Epithelial cell of proximal tubule (primary cell): Measurements from ENCODE around the gene INTS11. TPM values are rescaled to one million over a fixed set of nuclear protein-coding genes. Genes with fewer than 3 reads are reported as not detected.

Source experiments
- DNase-seq: peaks from one replicate; pipeline ENCODE4 v3.0.0-alpha.2; 2011; ENCODE audit warnings: low read depth
- H3K4me3 ChIP-seq: 2 replicates; pipeline ENCODE4 v1.5.1; 2011; ENCODE audit warnings: low read depth, mild to moderate bottlenecking, low read length
- total RNA-seq: library from RNA; depleted of rRNA; stranded (reverse); fragments of >200 nt; gene quantifications from 2 replicates; pipeline ENCODE4 v1.2.3, GENCODE V29; 2015
- TF ChIP-seq, protein P1 (sequence below): conservative IDR thresholded peaks from 2 replicates; pipeline ENCODE4 v1.5.1; 2012; ENCODE audit warnings: low read depth, mild to moderate bottlenecking, low read length

INTS11 gene
- total RNA-seq, 1 donor from 2014 or later, result 58.7 TPM

DNA sequence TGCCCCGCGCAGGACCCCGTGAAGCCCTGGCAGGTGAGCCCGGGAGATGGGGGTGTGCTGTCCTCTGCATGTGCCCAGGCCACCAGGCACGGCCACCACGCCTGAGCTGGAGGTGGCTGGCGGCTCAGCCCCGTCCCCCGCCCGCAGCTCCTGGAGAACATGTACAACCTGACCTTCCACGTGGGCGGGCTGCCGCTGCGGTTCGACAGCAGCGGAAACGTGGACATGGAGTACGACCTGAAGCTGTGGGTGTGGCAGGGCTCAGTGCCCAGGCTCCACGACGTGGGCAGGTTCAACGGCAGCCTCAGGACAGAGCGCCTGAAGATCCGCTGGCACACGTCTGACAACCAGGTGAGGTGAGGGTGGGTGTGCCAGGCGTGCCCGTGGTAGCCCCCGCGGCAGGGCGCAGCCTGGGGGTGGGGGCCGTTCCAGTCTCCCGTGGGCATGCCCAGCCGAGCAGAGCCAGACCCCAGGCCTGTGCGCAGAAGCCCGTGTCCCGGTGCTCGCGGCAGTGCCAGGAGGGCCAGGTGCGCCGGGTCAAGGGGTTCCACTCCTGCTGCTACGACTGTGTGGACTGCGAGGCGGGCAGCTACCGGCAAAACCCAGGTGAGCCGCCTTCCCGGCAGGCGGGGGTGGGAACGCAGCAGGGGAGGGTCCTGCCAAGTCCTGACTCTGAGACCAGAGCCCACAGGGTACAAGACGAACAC lies 8.5 kb upstream of the INTS11 start:
- TF ChIP-seq, protein P1, sequence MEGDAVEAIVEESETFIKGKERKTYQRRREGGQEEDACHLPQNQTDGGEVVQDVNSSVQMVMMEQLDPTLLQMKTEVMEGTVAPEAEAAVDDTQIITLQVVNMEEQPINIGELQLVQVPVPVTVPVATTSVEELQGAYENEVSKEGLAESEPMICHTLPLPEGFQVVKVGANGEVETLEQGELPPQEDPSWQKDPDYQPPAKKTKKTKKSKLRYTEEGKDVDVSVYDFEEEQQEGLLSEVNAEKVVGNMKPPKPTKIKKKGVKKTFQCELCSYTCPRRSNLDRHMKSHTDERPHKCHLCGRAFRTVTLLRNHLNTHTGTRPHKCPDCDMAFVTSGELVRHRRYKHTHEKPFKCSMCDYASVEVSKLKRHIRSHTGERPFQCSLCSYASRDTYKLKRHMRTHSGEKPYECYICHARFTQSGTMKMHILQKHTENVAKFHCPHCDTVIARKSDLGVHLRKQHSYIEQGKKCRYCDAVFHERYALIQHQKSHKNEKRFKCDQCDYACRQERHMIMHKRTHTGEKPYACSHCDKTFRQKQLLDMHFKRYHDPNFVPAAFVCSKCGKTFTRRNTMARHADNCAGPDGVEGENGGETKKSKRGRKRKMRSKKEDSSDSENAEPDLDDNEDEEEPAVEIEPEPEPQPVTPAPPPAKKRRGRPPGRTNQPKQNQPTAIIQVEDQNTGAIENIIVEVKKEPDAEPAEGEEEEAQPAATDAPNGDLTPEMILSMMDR, result no peak
- DNase-seq, result no peak
- H3K4me3 ChIP-seq, result no peak overlapping the region

DNA sequence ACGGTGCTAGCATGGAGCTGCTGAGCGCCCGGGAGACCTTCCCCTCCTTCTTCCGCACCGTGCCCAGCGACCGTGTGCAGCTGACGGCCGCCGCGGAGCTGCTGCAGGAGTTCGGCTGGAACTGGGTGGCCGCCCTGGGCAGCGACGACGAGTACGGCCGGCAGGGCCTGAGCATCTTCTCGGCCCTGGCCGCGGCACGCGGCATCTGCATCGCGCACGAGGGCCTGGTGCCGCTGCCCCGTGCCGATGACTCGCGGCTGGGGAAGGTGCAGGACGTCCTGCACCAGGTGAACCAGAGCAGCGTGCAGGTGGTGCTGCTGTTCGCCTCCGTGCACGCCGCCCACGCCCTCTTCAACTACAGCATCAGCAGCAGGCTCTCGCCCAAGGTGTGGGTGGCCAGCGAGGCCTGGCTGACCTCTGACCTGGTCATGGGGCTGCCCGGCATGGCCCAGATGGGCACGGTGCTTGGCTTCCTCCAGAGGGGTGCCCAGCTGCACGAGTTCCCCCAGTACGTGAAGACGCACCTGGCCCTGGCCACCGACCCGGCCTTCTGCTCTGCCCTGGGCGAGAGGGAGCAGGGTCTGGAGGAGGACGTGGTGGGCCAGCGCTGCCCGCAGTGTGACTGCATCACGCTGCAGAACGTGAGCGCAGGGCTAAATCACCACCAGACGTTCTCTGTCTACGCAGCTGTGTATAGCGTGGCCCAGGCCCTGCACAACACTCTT lies 7.7 kb upstream of the INTS11 start:
- DNase-seq, result no peak
- H3K4me3 ChIP-seq, result no peak overlapping the region
- TF ChIP-seq, protein P1, result no peak

DNA sequence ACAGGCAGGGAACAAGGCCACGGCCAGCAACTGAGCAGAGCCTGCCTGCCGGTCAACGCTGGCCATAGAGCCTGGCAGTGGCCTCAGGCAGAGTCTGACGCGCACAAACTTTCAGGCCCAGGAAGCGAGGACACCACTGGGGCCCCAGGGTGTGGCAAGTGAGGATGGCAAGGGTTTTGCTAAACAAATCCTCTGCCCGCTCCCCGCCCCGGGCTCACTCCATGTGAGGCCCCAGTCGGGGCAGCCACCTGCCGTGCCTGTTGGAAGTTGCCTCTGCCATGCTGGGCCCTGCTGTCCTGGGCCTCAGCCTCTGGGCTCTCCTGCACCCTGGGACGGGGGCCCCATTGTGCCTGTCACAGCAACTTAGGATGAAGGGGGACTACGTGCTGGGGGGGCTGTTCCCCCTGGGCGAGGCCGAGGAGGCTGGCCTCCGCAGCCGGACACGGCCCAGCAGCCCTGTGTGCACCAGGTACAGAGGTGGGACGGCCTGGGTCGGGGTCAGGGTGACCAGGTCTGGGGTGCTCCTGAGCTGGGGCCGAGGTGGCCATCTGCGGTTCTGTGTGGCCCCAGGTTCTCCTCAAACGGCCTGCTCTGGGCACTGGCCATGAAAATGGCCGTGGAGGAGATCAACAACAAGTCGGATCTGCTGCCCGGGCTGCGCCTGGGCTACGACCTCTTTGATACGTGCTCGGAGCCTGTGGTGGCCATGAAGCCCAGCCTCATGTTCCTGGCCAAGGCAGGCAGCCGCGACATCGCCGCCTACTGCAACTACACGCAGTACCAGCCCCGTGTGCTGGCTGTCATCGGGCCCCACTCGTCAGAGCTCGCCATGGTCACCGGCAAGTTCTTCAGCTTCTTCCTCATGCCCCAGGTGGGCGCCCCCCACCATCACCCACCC lies 6.9 kb upstream of the INTS11 start, which contains the start of gene TAS1R3:
TSS of gene TAS1R3 (plus strand) at position 213 of the 898 bp plus-strand sequence. CDS start at position 279, 66 bp downstream.
- no peak for DNase-seq
- no peak within 1 kb of the TSS for H3K4me3 ChIP-seq
- TF ChIP-seq, protein P1, result no peak

DNA sequence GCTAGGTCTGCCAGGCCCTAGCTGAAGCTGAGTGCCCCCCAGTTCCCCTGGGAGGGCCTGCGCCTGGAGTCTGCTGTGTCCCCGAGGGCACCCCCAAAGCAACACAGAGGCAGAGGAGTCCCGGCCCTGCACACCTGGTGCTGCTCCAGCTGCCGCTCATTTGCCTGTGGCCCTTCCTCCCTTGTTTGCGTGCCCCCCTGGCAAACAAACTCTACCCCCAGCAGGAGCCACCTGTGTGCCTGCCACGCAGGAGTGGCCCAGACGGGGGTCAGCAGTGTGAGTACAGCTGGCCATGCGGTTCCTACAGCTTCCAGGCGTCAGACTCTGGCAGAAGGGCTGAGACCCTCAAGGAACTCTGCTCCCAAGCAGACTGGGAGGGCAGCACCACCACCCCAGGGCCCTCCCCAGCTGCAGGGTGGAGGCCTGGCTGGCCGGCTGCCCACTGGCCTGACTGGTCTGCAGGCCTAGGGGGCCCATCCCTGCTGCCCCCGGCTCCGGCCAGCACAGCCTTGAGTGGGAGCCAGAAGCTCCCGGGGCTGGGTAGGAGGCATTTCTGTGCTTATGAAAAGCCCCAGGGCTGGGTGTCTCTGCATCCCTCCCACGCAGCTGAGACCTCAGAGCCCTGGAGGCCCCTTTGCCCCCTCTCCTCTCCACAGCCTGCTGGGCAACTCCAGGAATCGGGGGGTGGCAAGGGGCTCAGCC lies 6.1 kb upstream of the INTS11 start:
- TF ChIP-seq, protein P1, result no peak
- DNase-seq, result no peak
- H3K4me3 ChIP-seq, result no peak overlapping the region

DNA sequence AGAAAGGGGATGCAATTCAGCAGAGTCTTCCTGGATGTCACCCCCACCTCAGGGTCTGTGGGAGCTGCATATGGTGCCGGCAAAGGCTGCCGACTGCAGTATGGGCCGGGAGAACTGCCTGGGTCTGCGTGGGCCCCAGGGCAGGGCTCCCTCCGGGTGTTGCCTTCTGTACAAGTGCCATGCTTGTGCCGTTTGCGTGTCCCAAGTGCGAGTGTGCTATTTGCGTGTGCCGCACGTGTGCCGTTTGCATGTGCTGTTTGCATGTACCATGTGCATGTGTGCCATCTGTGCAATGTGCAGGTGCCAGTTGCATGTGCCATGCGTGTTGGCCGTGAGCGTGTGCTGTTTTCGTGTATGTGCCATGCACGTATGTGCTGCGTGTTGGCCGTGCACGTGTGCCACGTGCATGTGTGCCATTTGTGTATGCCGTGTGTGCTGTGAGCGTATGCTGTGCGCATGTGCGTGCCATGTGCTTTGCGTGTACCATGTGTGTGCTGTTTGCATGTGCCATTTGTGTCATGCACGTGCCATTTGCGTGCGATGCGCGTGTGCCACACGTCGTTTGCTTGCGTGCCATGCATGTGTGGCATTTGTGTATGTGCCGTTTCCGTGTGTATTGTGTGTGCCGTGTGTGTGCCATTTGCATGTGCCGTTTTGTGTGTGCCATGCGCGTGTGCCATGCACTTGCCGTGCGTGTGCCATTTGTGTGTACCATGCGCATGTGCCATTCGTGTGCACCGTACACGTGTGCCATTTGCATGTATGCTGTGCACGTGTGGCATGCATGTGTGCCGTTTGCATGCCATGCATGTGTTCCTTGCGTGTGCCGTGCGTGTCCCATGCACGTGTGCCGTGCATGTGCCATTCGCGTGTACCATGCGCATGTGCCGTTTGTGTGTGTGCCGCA lies 5.1 kb upstream of the INTS11 start:
- DNase-seq, result no peak
- no peak overlapping the region for H3K4me3 ChIP-seq
- TF ChIP-seq, protein P1, result no peak

DNA sequence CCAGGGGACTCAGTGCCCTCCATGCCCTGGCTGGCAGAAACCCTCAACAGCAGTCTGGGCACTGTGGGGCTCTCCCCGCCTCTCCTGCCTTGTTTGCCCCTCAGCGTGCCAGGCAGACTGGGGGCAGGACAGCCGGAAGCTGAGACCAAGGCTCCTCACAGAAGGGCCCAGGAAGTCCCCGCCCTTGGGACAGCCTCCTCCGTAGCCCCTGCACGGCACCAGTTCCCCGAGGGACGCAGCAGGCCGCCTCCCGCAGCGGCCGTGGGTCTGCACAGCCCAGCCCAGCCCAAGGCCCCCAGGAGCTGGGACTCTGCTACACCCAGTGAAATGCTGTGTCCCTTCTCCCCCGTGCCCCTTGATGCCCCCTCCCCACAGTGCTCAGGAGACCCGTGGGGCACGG lies 3.8 kb upstream of the INTS11 start:
- DNase-seq, result no peak
- H3K4me3 ChIP-seq, result no peak overlapping the region
- TF ChIP-seq, protein P1, result no peak
